ENCODE results near the gene BCOR.
A peak's percentile ranks its signal among the peaks of the same experiment; 100 is the strongest.

Gene BCOR

DNA sequence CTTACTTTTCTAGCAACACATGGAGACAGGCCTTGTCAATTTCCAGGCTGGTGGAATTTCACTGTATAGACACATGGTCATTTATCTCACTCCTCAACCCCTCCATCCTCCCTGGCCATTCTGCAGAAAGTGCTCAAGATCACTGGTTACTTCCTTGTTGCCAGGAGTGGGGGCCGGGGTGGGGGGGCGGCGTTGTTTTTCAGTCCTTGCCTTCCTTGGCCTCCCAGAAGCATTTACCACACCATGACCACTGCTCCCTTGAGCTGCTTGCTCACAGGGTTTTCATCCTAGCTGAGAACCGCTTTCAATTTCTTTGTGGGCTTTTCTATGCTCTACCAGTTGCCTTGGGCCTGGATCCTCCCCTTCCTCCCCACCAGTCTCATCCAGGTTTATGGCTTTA lies 14.1 kb upstream of the BCOR start:
- no peak for DNase-seq

DNA sequence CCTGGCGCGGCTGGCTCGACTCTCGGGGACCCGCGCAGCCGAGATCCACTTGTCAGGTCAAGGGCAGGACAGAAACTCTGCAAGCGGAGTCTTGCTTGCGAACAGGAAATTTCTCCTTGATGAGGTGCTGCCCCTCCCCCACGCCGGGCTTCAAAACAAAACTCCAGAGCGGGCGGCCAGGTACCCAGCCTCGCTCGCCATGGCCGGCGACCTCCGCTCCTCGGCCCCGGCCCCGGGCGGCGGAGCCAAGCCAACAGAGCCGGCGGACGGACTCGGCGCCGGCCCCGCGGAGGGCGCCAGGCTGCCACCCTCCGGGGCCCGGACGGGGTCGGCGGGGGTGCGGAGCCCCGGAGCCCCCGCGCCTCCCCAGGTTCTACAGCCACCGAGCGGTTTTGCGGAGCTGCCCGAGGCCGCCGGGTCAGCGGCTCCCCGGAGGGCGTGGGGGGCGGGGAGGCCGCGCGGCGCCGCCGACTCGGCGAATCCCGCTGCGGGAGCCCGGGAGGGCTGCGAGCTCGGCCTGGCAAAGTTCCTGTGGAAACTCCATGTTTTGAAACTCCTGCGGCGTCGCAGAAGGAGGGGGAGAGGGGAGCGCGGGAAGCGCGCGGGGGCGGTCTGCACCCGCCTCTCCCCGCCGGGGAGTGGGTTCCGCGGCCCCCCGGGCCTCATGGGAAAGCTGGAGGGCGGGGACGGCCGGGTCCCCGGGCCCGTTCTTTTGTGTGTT lies 11.7 kb upstream of the BCOR start:
- no peak for DNase-seq

DNA sequence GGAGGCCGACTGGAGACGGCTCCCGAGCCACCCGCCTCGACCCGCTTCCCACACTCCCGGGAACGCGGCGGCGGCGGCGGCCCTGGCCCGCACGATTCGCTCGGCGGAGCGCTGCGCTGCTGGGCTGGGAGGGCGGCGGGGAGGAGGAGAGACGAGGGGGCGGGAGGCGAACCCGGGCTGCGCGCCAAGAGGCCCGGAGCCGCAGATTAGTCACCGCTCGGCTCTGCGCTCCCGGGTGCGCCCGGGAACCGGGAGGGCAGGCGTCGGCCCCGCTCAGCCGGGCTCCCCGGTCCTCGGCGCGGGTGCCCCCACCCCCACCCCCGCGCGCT lies 11.2 kb upstream of the BCOR start:
- peak in 1 of 2 experiments; percentile 33 for DNase-seq

DNA sequence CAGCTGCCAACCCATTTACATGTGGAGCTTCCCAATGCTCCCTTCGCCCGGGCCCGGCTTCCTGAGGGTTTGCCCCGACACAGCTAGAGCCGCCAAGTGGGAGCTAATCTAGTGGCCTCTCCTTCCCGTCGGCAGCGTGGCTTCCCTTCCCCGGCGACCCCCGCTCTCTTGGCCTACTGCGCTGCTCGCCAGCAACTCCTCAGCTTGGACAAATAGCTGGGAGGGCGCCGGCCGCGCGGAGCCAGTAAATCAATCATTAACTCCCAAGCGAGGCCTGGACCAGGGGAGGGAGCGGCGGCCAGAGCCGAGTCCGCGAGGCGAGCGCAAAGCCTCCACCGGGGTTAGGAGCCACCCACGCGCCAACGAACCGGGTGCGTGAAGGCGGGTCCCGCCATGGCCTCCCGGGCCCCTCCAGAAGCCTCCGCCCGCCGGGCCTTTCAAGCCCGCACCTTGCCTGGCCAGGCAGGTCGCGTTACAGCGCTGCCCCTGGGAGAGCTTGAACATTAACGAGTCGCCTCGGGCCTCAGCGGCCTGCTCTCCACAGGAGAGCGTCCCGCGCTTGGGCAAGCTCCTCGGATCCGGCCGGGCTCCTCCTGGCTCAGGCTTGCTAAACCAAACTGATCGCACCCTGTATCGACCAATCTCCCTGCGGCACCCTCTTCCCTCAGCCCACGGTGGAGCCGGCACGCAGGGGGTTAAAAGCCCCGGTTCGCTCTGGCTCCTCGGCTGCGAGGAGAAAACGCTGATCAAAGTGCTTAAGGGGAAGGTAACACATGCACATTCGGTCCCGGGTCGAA lies 10.6 kb upstream of the BCOR start:
- DNase-seq, result no peak

DNA sequence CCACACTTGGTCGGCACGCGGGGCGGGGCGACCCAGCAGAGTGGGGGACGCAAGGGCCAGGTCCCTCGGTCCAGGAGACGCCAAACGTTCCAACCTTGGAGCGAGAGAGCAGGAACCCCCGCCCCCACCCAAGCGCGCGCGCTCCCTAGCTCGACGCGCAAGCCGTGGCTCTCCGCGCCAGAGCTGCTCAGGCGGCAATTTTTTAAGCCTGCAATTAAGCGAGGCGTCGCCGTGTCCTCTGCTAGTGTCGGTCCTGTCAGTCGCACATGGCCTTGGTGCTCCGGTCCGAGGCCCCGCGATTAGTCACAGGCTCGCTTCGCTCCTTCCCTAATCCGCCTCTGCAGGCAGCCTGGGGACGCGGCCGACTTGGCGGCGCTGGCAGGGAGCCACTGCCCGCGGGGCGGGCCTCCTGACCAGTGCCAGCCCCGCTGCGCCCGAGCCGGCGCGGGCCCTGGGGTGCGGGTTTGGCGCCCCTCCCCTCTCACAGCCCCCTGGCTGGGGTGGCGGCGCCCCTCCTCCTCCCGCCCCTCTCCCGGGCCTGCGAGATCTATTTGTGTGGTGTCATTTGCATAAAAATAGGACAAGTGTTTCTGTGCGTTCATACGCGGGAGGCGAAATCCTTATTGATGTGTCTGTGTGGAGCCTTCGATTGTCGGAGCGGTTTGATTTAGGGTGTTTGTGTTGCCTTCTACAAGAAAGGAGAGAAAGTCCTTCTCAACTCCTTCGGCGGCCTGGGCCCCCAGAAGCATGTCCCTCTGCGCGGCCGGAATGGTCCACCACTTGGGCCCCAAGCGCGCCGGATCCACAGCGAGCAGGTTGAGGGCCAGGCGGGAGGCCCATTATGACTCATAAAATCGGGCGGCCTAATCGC lies 9.8 kb upstream of the BCOR start:
- DNase-seq, result no peak

DNA sequence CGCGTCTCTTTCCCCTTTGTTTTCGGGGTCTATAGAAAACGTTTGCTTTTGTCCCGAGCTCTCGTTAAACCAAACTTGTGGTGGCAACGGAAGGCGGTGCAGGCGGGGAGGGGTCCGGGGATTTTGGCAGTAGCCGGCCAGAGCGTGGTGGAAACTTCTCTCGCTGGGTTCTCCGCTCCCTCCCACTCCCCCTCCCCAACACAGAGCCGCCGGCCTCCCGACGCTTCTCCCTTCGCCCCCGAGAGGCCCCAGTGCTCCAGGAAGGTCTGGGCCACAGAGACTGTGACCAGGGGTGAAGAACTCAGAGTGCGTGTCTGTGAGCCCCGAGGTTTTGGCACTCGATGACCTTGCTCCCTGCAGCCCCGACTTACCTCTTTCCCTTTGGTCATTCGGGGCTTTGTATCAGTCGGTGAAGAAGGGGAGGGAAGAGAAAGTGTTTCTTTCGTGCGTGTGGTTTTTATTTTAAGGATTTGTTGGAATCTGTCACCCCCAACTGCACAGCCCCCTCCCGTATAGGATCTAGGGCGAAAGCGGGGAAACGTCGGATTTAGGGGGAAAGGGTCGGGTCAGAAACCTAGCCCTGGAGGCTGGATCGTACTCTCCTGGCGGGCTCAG lies 9.0 kb upstream of the BCOR start:
- no peak for DNase-seq

DNA sequence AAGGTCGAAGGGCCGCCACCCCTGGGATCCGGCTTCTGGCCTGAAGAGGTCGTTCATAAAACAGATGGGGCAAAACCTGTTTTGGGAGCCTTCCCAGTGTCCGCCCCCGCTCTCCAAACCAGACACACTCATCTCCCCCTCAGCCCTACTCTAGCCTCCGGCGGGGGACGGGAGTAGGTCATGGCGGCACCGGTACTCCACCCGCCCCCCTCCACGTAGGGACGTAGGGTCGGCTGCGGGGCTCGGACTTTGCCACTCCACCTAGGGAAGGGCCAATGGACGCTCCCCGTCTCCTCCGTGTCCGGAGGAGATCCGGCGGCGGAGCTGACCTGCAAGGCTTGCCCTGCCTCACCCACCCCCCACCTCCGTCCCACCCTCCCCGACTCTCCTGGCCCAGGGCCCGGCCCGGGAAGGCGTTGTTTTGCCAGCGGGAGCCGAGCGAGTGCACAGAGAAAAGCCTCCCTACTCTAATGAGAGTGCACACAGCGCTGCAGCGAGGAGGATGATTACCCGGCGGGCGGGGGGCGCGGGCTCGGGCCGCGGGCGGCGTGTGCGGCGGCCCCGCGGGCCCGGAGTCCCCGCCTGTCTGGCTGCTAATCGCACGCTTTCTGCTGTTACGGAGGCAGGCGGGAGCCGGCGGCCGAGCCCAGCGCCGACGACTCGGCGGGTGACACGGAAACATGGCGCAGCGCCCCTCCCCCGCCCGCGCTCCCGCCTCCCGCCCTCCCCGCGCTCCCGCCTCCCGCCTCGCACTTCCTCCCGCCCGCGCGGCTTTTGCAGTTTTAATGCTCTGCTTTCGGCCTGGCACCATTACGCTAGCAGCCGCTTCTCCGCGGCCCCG lies 8.3 kb upstream of the BCOR start:
- DNase-seq, result peak; percentile 0 to 7

DNA sequence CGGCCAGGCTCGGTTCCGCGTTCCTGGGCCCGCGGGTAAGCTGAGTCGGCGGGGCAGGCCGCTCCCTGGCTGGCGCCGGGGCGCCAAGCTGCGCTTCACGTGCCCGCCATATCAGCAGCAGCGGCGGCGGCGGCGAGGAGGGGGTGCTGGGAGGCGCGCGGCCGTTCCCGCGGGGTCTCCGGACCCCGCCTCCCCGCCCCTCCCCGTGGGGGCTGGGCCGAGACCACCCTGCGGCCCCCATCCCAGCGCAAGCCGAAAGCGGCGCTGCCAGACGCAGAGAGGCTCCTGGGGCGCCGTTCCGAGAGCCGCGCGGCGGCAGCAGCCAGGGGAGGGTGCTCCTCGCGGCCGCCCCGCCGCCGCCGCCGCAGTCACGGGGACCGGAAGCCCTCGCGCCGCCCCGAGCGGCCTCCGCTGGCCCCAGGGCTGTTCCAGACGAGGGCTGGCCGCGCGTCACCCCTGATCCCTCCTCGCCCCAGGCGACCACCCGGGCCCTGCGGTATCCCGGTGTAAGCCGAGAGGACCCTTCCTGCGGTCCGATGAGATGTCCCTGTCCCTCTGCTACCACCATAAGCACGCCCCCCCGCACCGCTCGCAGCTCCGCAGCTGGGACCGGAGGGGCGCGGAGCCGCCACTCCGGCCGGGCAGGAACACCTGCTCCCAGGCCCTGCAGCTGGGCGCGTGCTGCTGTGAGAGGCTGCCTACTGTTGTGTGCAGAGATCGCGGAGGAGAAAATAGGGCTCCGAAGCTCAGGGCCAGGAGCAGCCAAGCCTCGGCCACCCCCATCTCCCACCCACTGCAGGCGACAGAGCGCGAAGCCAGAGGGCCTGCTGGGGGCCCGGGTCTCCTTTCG lies 7.5 kb upstream of the BCOR start:
- no peak for DNase-seq

DNA sequence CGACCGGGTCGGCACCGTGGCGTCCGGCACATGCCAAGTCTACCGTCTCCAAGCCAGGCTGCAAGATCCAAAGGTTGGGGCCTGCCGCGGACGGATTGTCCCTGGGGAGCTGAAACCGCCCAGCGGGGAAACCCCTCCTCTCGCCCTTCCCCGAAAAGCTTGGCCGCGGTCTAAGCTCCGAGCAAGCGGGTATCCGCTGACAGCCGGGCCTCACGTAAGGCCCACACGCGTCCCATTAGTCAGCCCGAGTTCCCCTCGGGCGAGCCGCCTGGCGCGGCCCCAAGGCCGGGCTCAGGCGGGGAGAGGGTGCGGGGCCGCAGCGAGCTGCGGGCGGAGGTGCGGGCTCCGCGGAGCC lies 6.8 kb upstream of the BCOR start:
- peak in 1 of 2 experiments; percentile 5 for DNase-seq

DNA sequence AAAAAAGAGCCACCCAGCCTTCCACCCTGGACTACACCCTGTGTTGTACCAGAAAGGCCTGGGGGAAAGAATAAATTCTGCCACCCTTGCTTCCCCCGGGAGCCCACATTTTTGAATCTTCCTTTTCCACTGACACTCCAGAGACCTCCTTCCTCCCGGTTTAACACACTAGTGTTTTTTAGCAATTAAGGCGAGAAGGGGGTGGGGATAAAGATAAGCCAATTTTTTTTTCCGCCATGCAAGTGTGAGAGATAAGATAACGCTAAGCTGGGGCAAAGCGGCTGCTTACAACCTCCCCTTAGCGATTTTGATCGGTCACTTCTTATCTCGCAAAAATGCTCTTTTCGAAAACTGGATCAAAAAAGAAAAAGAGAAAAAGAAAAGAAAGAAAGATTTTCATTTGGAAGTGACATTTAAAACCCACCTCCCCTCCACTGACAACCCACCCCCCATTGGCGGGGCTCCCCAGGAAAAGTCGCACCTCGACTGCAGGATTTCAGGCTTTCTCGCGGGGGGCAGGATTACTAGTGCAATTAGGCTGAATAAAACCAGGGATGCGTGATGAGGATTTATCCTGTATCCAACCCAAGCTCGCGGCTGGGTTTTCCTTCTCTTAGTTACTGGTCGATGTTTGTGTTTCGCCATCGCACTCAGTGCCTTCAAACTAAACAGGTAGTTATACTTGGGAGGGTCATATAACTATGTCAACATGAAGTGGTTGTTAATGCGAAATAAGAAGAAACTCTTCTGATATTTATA lies 6.0 kb upstream of the BCOR start:
- no peak for DNase-seq

DNA sequence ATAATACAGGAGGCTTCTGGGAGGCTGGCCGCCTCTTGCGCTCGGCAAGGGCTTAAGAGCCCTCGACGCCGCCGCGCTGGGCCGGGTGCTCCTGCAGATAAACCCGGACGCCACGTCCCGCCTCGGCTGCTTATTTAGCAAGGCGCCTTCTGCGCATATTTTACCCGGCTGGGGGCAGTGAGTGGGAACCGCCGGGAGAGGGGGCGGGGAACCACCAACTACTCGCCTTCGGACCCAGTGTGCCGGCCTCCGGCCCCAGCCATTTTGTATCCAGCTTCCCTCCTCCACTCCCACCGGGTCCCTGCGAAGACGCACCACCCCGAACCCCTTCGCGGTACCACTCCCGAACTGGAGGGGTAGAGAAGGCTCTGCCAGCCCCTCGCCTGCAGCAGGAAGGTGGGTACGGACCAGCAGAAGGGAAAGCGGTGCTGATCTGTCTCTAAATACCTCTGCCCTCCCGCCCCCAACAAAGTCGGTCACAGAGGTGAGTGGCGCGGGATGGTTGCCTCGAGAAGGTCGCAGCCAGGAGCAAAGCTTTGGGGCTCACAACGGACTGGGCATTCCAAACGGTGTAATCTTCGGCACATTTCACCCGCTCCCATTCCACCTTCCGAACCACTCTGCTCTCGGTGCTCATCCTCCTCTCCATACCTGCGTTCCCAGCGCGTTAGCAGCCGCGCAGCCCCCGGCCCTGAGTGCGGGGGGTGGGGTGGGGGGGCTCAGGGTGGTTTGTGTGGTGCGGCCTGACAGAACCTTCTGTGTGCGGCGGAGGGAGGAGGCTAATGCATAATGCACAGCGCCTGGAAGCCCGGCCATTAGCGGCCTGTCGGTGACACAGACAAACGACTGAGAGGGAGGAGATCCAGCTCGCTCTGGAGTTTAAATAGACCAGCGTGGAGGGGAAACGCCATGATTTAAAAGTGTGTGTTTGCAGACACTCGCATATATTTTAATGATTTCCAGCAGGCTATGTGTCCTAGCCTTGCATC lies 4.9 kb upstream of the BCOR start:
- DNase-seq, result no peak

DNA sequence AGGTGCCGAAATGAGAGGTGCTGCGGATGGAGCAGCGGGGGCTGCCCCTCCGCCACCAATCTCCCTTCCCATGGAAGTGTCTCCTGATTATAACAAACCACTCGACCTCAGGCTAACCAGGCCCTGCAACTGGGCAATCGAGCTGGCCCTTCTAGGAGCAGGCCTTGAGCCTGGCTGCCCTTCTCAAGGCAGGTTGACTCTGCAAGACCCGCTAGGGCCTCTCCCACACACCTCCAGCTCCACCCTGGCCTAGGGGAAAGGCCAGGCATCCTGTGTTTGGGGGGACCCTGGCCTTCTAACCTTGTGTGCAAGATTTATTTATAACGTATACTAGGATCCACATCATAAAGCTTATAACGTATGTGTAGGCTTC lies 3.7 kb upstream of the BCOR start:
- no peak for DNase-seq

DNA sequence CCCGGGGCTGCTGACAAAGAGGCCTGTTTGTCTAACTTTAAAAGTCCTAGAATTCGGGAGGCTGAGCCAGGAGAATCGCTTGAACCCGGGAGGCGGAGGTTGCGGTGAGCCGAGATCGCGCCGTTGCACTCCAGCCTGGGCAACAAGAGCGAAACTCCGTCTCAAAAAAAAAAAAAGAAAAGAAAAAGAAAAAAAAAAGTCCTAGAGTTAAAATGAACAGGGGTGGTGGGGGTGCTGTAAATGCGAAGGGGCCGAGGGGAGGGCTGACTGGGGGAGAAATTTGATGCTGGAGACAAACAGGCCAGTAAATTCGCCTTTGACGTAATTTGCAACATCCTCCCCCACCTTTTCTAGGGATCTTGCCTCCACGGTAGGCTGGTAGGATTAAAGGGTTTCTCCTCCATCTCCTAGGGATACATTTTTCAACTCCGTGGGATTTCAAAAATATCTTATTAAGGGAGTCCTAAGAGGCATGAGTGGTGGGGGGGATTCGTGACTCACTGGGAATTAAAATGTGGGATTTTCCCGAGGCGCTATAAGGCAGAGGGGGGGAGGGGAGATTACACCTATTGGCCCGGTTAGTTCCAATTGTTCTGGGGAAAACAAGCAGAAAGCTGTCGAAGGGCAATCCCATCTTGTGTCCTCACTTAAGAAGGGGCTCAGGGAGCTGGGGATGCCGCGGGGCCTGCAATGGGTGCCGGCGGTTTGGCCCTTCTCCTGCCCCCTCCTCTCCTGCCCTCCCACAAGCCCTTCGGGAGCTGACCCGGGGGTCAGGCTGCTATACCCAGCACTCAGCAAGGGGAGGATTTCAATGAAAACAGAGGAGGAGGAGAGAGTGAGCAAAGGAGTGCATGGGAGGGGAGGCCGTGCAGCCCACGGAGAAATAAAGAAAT lies 3.0 kb upstream of the BCOR start:
- no peak for DNase-seq

DNA sequence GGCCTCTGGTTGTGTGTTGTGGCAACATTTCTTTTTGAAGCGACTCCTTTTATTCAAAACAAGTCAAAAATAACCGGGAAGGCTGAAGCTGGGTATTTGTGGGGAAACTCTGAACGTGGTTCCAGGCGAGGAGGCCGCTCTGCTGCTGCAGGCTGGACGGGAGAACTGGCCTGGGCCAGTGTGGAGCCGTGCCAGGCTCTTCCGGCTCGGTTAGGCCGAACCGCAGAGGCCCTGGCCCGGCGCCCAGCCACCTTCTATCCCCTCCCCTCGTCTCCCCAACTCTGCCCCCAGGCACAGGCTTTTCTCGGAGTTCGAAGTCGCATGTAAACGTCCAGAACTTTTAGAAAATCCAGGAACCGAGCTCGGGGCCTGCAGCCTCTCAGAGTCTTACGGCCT lies 2.4 kb upstream of the BCOR start:
- no peak for DNase-seq

DNA sequence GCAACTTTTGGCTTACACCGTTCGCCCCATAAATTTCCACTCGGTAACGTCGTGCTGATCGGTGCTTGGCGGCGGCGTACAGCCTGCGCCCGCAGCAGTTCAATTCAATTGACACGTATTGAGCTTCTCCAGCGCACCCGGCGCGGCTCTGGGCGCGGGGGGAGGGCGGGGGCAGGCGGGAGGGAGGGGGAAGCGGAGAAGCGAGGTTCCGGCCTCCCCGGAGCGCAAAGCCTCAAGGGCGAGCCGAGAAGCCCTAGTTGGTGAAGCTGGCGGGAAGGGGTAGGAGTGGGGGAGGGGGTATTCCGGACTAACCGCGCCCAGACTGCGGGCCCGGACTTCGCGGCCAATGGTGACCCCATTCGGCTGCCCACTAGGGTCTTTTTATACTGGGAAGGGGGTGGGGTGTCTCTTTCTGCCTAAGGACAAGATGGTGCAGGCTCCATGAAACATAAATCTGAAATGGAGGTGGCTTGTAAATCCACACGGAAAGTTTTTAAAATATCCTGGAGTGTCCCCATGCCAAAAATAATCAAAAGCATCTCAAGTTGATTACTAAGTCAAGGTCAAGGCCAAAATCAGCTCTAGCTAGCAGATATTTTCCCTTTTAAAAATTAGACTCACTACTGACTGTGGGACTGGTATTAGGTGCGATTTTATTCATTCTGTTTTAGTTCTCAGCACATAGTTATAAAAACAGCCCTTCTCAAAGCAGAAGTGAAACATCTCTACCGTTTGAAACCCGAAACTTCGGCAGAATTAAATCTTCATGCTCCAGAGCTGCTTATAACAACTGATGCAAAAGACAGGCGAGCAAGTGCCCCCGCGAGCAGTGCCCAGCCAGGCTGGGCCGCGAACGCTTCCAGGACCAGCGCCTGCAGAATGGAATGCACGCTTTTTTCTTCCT lies 1.5 kb upstream of the BCOR start:
- peak in 1 of 2 experiments; percentile 19 for DNase-seq

DNA sequence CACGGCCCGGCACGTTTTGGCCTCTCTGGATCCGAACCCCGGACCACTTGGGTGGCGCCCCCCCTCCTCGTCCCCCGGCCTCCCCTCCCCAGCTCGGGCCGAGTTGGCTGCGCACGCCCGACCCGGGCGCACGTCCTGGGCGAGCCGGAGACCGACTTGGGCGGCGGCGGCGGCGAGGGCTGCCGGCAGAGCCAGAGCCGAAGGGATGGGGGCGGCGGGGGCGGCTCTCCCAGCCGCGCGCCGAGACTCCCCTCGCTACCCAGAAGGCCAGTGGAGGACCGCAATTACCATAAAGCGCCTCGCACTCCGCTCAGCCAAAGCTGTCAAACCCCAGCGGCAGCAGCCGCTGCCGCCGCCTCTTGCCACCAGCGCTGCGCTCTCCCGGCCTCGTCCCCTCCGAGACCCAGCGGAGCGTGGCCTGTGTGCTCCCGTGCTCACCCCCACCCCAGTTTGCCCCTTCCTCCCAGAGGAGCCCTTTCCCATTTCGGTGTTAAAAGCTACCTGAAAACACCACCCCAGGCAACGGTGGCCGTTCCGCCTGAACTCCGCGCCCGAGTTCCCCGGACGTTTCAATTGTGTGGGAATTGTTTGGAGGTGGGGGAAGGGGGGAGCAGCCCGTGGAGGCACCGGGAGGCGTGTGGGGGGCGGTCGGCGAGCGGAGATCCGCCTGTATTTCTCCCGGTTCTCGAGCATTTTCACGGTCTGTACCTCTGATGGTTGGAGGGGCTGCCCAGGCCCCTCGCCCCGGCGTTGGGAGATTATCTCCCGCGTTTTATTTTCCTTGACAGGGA lies 701 bp upstream of the BCOR start:
- peak; percentile 1 to 17 for DNase-seq

Measured in SW 1271 (cell line).